Fibroblast of skin of left quadriceps (primary cell): ENCODE measurements around the gene AQP5.
"Not testable (repeated sequence)": the region's sequence is repeated elsewhere in the genome, so short reads cannot be mapped to it uniquely, and the experiment has no call there.

Experiments
- DNase-seq, 2 experiments: peaks; one replicate each; pipeline ENCODE4 v3.0.0-alpha.2; 2013; ENCODE audit warnings: low read depth in 2 of 2

AQP5 gene

DNA sequence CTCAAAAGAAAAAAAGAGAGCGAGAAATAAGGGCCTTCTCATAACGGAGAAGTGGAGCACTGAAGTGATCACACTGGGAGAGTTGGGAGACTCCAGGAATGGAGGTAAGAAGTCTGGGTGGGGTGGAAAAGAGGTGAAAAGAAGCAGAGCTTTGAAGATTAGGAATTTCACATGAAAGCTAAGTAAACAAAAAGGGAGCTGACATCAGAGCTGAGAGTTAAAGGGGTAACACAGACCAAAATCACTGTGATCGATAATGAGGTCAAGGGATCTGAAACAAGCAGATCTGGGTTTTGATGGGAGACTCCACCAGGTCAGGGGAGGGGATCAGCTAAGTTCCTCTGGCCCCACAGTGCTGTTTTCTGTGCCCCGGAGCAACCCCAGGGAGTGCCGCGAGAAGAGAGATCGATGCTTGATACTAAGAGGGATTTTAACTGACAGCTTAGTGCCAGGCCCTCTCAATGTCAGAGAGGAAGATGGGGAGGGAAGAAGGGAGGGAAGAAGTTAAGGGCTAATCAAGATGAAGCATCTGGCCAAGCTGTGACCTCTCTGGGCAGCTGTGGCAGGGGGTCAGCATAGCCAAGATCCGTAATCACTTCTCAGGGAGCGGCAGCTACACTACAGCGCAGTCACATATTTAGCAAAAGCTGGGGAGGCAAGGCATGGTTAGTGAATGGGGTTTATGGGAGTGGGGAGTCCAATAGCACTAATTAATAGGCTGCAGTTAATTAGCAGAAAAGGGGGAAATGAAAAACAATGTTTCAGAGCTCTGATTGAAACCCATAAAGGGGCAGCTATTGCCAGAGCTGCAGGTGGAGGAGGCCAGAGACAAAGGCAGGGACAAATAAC is 19.1 kb downstream of the AQP5 start:
- DNase-seq, result no peak

DNA sequence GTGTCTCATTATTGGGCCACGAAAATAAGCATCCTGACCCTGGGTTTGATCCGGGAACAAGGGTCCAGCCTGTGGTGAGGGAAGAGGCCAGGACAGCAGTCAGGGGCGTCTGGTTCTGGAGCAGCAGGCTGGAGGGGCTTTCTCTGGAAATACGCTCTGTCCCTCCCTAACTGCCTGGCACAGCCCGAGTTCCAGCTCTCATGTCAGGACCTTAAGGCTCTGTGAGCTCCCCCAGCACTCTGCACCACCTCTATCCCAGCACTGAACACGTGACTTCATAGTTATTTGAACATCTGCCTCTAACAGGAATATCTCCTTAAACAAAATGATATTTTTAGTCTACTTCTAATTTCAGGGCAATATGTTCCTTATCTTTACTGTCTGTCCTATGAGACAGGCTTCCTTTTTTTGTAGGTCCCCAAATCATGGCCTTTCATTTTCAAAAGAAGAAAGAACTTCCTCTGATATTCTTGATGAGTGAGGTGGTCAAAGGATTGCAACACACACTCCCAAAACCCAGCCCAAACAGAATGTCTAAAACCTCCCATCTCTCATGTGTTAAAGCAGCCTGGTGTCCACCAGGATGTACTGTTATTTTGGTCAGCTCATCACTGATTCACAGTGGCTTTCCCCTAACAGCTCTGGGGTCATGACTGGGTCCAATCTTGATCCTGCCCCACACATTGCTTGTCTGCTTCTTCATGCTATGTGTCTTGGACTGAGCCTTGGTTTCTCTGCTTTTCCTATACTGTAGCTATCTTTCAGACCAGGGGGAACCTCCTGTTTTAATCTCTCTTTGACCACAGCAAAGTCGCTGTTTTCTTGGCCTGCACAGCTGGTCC is 20.8 kb downstream of the AQP5 start:
- DNase-seq, result no peak

DNA sequence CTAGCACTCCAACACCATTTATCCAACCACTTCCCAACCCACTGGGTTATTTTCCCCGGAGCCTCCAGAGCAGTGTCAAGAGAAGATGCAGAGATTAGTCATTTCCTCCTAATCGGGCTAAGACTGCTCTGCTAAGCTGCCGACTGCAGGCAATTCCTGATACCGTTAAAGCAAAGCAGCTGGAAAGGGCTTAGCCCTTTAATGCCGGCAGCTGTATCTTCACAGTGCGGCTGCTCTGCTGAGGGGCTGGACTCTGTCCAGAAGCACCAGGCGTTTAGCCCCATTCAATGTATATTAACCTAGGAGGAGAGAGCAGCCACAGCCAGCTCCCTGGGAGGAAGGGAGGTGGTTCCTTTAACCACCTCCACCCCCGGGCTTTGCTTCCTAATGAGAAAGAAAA is 22.2 kb downstream of the AQP5 start:
- peak; percentile 82 to 85 for DNase-seq

DNA sequence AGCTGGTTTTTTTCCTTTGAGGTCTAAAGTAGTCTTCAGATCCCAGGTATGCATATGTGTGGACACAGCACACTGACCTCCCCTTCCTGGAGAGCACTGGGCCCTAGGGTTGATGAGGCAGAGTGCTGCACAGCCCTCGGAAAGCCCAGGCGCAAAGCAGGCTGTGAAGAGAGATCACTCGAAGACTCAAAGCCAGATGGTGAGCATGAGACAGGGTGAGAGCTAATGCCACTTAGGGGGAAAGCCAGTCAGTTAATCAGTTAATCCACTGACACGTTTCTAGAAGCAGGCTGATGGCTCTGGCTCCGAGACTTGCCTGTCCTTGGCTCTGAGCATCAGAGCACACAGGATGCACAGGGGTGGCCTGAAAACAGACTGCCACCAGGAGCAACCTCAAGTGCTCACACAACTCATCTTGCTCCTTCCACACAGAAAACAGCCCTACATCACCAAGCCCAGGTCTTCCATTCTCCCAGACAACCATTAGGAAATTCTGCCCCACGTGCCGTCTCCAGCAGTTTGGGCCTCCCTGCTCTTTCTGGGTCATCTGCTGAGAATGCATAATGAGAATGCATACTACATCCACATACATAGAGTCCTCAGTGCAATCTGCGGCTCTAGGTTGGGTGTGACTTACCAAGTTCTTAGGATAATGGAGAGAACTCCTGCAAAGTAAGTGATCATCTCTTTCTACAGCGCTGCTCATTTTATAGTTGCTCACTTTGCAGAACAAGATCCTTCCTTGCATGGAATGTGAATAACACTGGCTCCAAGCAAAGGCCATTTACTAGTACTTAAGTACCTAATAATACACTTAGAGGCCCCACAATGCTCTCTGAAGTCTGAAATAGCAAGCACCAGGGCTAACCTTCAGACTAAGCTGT is 23.0 kb downstream of the AQP5 start:
- DNase-seq, result no peak

DNA sequence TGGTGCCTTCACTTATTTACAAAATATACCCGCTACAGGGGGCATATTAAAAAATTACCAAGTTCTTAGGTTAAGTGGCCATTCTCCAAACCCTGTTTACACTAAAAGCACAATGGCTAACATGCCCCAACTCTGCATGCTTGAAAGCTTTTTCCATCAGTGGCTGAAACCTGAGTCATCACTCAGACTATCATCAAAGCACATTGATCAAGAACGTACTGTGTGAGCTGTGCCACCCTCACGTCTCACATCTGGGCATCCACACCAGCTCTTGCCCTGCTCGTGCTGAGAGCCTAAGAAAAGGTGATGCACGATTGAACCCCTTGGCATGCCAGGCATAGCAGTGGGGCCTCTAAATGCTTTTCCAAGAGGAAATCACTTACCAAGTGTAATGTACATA is 24.3 kb downstream of the AQP5 start:
- no peak for DNase-seq

DNA sequence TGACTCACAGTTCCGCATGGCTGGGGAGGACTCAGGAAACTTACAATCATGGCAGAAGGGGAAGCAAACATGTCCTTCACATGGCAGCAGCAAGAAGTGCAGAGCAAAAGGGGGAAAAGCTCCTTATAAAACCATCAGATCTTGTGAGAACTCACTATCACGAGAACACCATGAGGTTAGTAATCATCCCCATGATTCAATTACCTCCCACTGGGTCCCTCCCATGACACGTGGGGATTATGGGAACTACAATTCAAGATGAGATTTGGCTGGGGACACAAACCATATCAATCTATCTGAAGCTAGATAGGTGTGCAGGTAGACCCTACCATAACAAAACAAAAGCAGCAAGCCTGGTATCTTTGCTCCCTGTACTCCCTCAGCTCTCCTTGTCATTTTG is 24.8 kb downstream of the AQP5 start:
- DNase-seq, result not testable (repeated sequence)

DNA sequence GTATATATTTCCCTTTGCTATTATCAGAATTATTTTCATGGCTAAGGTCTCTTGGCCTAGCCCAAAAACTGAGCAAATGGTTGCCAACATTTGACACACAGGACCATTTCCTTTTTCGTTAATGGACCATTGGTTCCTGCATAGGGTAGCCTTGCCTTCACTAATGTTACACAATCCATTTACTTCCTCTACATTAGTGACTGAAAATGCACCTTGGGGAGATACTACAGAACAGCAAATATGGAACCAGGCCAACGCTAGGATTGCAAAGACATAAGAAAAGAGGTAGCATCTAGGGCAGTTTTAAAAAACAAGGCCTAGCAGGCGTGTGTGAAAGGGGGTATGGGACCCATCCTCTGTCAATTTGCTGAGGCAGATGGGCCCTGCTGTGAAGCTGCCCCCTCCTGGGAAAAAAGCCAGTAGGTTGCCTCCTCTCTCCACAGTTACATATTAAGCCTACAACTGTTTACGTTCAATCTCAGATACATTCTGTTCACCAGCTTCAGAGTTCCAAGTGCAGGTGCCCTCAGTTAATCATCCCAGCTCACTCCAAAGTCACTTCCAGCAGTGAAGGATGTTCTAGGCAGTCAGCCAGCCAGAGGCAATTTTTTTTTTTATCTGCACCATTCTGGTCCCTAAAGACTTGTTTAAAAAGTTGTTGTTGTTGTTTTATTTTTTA is 26.1 kb downstream of the AQP5 start:
- DNase-seq, result no peak

DNA sequence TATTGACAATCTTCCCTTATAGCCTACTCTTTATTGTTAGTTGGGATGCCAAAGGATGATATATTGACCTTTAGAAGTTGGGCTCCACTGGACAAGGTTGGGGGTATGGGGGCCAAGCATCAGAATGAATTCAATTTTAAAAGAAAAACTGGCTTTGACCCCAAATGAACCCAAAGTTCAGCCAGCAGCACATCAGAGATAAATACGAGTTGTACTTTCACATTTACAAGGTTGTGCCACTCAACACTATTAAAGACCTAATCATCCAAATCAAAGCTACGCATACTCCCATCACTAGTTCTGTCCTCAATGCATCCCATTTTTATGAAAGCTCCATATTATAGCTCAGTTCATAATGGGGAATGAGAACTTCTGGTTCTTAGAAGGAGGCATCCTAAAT is 27.7 kb downstream of the AQP5 start:
- not testable (repeated sequence) for DNase-seq

DNA sequence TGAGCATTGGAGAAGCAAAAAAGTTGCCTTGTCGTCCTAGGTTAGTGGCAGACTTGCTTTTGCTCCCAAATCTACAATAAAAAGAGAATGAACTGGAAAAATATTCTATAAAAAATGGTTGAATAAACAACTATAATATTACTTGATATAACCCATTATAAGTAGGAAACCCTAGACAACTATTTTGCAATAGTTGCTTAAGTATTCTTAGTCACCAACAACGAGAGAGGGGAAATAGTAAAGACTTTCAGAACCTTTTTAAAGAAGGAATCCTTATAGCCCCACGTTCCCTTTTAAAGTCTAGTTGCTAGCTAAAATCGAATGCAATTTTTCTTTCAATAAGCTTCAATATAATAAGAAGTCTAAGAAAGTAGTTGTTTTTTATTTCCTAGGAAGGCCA is 28.6 kb downstream of the AQP5 start:
- DNase-seq, result no peak

DNA sequence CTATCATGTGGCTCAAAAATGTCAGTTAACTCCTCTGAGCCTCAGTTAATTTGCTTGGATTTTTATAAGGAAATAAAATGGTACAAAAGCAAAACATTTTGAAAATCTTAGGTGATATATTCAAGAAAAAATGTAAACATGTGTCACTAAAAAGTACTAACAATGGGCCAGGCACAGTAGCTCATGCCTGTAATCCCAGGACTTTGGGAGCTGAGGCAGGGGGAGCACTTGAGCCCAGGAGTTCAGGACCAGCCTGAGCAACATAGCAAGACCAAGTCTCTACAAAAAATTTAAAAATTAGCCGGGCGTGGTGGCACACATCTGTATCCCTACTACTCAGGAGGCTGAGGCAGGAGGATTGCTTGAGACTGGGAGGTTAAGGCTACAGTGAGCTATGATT is 36.8 kb downstream of the AQP5 start:
- no peak for DNase-seq

DNA sequence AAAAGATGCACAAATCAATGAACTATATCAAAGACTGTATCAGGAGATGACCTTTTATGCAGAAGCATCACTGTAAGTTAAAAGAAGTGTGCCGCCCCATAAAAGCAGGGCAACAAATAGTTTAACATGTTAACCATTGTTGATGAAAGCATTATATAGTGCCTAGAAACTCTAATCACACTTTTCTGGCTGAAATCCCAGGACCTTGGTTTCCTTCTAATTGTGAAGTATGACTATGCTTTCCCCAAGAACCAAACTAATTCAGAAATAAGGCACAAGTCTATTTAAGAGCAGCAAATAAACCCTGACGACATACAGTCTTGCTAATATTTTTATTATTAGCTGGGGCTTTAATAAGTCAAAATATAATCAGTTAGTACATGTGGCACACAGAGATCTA is 41.9 kb downstream of the AQP5 start:
- DNase-seq, result no peak

DNA sequence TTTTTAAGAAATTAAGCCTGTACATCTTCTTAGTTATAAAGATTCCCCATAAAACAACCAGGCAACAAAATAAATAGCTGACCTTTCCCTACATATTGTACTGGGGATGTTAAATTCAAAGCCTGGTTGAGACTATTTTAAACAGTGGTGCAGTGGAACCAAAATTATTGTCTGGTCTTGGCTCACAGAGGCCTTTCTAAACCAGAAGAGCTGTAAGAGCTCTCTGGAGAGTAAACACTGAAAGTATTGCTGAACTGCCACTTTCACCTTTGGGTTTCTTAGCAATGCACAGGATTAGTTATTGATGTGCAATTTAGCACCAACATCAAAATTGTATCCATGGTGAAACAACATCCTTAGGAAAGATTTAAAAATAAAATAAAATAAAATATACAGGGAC is 43.0 kb downstream of the AQP5 start:
- DNase-seq, result no peak

DNA sequence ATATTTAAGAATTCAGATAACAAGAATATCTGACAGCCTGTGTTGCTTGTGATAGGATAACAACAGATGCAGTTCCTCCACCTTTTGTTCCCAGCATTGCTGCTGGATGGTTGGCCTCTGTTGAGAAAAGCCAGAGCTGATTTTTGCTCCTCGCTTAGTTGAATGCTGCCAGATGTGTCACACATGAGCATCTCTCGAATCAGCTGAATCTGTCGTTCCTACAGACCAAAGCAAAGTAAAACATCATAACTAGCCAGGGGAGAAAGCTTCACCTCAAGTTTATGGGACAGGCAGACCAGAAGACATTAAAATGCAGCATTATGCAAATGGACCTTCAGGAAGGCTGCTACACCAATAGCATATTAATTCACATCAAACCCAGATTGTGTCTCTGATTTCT is 43.5 kb downstream of the AQP5 start:
- DNase-seq, result no peak

DNA sequence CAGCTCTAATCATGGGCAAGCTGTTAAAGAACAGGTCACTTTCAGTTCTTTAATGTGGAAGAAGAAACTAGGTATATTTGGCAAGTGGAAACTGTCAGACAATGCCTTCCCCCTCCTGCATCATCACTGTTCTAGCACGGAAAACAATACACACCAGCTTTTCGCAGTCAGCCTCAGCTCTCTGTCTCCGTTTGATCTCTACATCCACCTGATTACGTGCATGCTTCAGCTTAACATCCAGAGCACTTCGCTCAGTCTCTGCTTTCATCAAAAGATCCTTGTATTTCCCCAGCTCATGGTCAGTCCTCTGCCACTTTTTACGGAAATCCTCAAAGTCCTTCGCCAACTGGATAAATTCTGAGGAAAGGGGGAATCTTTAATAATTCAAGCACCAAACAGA is 44.6 kb downstream of the AQP5 start:
- no peak for DNase-seq

DNA sequence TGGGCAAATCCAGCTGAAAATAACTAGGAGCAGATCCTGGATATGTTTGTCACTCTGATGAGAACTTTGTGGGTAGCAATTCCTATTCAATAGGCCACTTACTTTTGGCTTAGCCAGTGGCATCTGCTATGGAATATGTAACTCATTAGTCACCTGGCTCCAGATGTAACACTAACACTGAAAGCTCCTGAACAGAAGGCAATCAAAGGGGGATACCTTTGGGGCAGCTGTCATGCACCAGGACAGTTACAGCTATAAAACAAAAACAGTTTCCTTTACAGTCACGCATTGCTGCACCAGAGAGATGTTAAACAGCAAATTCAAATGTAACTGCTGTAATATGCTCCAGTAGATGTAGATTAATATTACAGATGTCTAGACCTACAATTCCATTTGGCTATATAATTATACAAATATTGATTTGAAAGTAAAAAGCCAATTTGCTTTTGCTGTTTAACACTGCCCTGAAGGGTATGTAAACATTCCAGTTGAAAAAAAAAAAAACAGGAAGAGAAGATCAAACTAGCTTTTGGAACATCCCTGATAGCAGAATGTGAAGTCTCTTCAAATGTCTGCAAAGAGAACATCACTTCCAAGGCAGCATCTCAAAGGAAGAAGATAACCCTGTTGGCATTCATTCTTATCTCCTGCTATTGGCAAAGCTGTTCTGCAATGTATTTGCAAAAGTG is 45.2 kb downstream of the AQP5 start:
- DNase-seq, result no peak

DNA sequence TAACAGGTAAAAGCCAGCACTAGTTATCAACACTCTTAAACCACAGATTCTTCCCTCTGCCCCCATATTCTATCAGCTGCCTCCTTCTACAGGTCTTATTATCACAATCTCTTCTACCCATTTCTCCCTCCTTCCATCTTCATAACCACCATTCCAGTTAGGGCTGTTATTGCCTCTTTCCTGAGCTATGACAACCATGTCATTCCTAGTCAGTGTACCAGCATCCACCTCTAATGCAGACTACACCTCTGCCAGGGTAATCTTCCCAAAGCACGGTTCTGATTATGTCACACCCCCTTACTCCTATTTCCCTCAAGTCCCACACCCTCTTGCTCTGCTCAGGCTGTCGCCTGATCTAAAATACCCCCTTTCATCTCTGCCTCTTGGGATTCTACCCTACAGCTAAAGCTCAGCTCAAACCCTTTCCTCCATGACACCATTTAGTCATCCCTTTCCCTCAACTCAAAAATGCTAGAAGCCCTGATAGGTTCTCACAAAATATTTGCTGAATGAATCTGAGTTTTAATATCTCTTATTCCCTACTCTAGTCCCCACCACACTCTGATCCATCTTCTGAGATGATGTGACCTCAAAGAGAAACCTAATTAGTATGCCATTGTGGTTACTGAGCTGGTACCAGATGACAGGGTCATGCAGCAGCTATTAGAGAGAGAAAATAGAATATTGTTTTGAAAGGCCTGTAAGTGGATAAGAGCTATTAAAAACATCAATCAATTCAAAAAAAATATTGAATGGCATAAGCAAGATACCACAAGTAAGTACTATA is 51.9 kb downstream of the AQP5 start:
- DNase-seq, result no peak

DNA sequence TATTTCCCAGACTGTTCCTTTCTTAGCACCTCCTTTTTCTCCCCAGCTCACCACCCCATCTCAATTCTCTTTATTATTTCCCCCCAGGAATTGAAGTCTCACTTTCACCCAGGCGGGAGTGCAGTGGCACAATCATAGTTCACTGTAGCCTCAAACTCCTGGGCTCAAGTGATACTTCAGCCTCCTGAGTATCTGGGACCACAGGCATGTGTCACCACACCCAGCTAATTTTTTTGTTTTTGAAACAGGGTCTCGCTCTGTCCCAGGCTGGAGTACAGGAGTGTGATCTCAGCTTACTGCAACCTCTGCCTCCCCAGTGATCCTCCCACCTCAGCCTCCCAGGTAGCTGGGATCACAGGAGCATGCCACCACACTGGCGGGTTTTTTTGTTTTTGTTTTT is 52.7 kb downstream of the AQP5 start:
- no peak for DNase-seq
